ENCODE results near the gene ZKSCAN8.

The ZKSCAN8 gene

GRCh38 chr6:28134716-28135115 lies 7.0 kb upstream of the ZKSCAN8 start:
- no peak overlapping the region for H3K4me2 ChIP-seq (ENCODE audit: low read length, poor library complexity, severe bottlenecking)
- no peak overlapping the region for H2BK15ac ChIP-seq (ENCODE audit: low read depth, poor library complexity, severe bottlenecking)
- H3K9ac ChIP-seq (ENCODE audit: low read length) = no peak overlapping the region
- H3K4ac ChIP-seq (ENCODE audit: low read depth in 1 of 2, low read length in 2 of 2) = no peak overlapping the region
- DNase-seq = peak; percentile 11
- H3K79me1 ChIP-seq (replicated peaks; ENCODE audit: low read length, poor library complexity, severe bottlenecking) = peaks cover 17% of the 10 kb centered on the region
- H2BK5ac ChIP-seq (ENCODE audit: low read depth, low read length, poor library complexity, severe bottlenecking) = no peak overlapping the region
- no peak overlapping the region for H2AK5ac ChIP-seq (ENCODE audit: low read length, severe bottlenecking)
- no peak overlapping the region for H3K18ac ChIP-seq (ENCODE audit: low read depth in 1 of 2, low read length in 2 of 2)
- H3K36me3 ChIP-seq (ENCODE audit: control insufficient read depth in 1 of 2, insufficient read depth in 2 of 2, low read depth in 1 of 2, low read length in 2 of 2) = peaks cover 10 to 21% of the 10 kb centered on the region in 2 experiments
- no peak overlapping the region for H3K27ac ChIP-seq (ENCODE audit: low read length, poor library complexity, severe bottlenecking)
- H2BK120ac ChIP-seq (ENCODE audit: low read depth, low read length) = no peak overlapping the region
- H4K8ac ChIP-seq (ENCODE audit: low read length) = no peak overlapping the region
- no peak overlapping the region for H4K91ac ChIP-seq (ENCODE audit: low read length)
- no peak overlapping the region for H3K14ac ChIP-seq (ENCODE audit: low read length in 2 of 2)
- no peak overlapping the region for H3K23ac ChIP-seq (ENCODE audit: low read length in 2 of 2)
- H2AFZ ChIP-seq (ENCODE audit: low read depth, low read length) = no peak overlapping the region
- no CpG with 5 or more reads among the region's 1 CpG for WGBS
- H3K9me3 ChIP-seq (ENCODE audit: control insufficient read depth, low read length) = no peaks in the 10 kb centered on the region
- no peaks in the 10 kb centered on the region for H3K27me3 ChIP-seq (ENCODE audit: control insufficient read depth in 1 of 2, insufficient read depth in 1 of 2, low read length in 2 of 2)
- H2BK12ac ChIP-seq (ENCODE audit: low read length in 2 of 2) = no peak overlapping the region
- H3K4me1 ChIP-seq (ENCODE audit: control insufficient read depth, insufficient read depth, low read depth, low read length) = peaks cover 1% of the 10 kb centered on the region
- H3K4me3 ChIP-seq (ENCODE audit: insufficient read depth in 1 of 2, low read depth in 1 of 2, low read length in 2 of 2) = no peak overlapping the region

GRCh38 chr6:28135393-28135792 lies 6.3 kb upstream of the ZKSCAN8 start:
- H2AFZ ChIP-seq (ENCODE audit: low read depth, low read length) = no peak overlapping the region
- no peak overlapping the region for H3K4ac ChIP-seq (ENCODE audit: low read depth in 1 of 2, low read length in 2 of 2)
- no peak for DNase-seq
- no peak overlapping the region for H3K14ac ChIP-seq (ENCODE audit: low read length in 2 of 2)
- H3K4me3 ChIP-seq (ENCODE audit: insufficient read depth in 1 of 2, low read depth in 1 of 2, low read length in 2 of 2) = peak overlapping the region in 1 of 2 experiments; percentile 95
- H3K9me3 ChIP-seq (ENCODE audit: control insufficient read depth, low read length) = no peaks in the 10 kb centered on the region
- peak overlapping the region; percentile 95 for H3K9ac ChIP-seq (ENCODE audit: low read length)
- H2BK15ac ChIP-seq (ENCODE audit: low read depth, poor library complexity, severe bottlenecking) = no peak overlapping the region
- peaks cover 10 to 15% of the 10 kb centered on the region in 2 experiments for H3K36me3 ChIP-seq (ENCODE audit: control insufficient read depth in 1 of 2, insufficient read depth in 2 of 2, low read depth in 1 of 2, low read length in 2 of 2)
- H2BK12ac ChIP-seq (ENCODE audit: low read length in 2 of 2) = no peak overlapping the region
- WGBS = 53% methylated on average over 3 of the region's 3 CpGs
- H3K79me1 ChIP-seq (replicated peaks; ENCODE audit: low read length, poor library complexity, severe bottlenecking) = peaks cover 15% of the 10 kb centered on the region
- H2BK120ac ChIP-seq (ENCODE audit: low read depth, low read length) = no peak overlapping the region
- H4K91ac ChIP-seq (ENCODE audit: low read length) = no peak overlapping the region
- peaks cover 1% of the 10 kb centered on the region for H3K4me1 ChIP-seq (ENCODE audit: control insufficient read depth, insufficient read depth, low read depth, low read length)
- H2AK5ac ChIP-seq (ENCODE audit: low read length, severe bottlenecking) = peak overlapping the region; percentile 78
- no peak overlapping the region for H3K27ac ChIP-seq (ENCODE audit: low read length, poor library complexity, severe bottlenecking)
- no peak overlapping the region for H4K8ac ChIP-seq (ENCODE audit: low read length)
- no peak overlapping the region for H2BK5ac ChIP-seq (ENCODE audit: low read depth, low read length, poor library complexity, severe bottlenecking)
- peak overlapping the region; percentile 18 for H3K4me2 ChIP-seq (ENCODE audit: low read length, poor library complexity, severe bottlenecking)
- H3K27me3 ChIP-seq (ENCODE audit: control insufficient read depth in 1 of 2, insufficient read depth in 1 of 2, low read length in 2 of 2) = no peaks in the 10 kb centered on the region
- no peak overlapping the region for H3K23ac ChIP-seq (ENCODE audit: low read length in 2 of 2)
- no peak overlapping the region for H3K18ac ChIP-seq (ENCODE audit: low read depth in 1 of 2, low read length in 2 of 2)

GRCh38 chr6:28136585-28137504 lies 4.8 kb upstream of the ZKSCAN8 start:
- Histone ChIP-seq H3K9me3 (ENCODE audit: control insufficient read depth, low read length) (no peaks in the 10 kb centered on the region), H4K91ac (ENCODE audit: low read length) (peak overlapping the region; percentile 82), H2AK5ac (ENCODE audit: low read length, severe bottlenecking) (peak overlapping the region; percentile 13), H2BK15ac (ENCODE audit: low read depth, poor library complexity, severe bottlenecking) (peak overlapping the region; percentile 96), H4K8ac (ENCODE audit: low read length) (peak overlapping the region; percentile 97), H3K27ac (ENCODE audit: low read length, poor library complexity, severe bottlenecking) (peak overlapping the region; percentile 90), H3K9ac (ENCODE audit: low read length) (peak overlapping the region; percentile 95), H3K4me3 (ENCODE audit: insufficient read depth in 1 of 2, low read depth in 1 of 2, low read length in 2 of 2) (peak overlapping the region; percentile 67 to 95), H2BK5ac (ENCODE audit: low read depth, low read length, poor library complexity, severe bottlenecking) (peak overlapping the region; percentile 63), H3K23ac (ENCODE audit: low read length in 2 of 2) (no peak overlapping the region), H3K36me3 (ENCODE audit: control insufficient read depth in 1 of 2, insufficient read depth in 2 of 2, low read depth in 1 of 2, low read length in 2 of 2) (peaks cover 10 to 12% of the 10 kb centered on the region in 2 experiments), H2AFZ (ENCODE audit: low read depth, low read length) (peak overlapping the region; percentile 75), H3K18ac (ENCODE audit: low read depth in 1 of 2, low read length in 2 of 2) (peak overlapping the region; percentile 54 to 99), H3K14ac (ENCODE audit: low read length in 2 of 2) (no peak overlapping the region), H3K27me3 (ENCODE audit: control insufficient read depth in 1 of 2, insufficient read depth in 1 of 2, low read length in 2 of 2) (no peaks in the 10 kb centered on the region), H3K4me2 (ENCODE audit: low read length, poor library complexity, severe bottlenecking) (peak overlapping the region; percentile 85), H2BK120ac (ENCODE audit: low read depth, low read length) (peak overlapping the region; percentile 77), H3K79me1 (replicated peaks; ENCODE audit: low read length, poor library complexity, severe bottlenecking) (peaks cover 11% of the 10 kb centered on the region), H3K4me1 (ENCODE audit: control insufficient read depth, insufficient read depth, low read depth, low read length) (peaks cover 1% of the 10 kb centered on the region), H2BK12ac (ENCODE audit: low read length in 2 of 2) (no peak overlapping the region), H3K4ac (ENCODE audit: low read depth in 1 of 2, low read length in 2 of 2) (peak overlapping the region; percentile 84 to 96)
- WGBS = under 1% methylated on average over 56 of the region's 58 CpGs
- DNase-seq = peak; percentile 96

GRCh38 chr6:28137505-28137981 lies 4.1 kb upstream of the ZKSCAN8 start:
- H3K36me3 ChIP-seq (ENCODE audit: control insufficient read depth in 1 of 2, insufficient read depth in 2 of 2, low read depth in 1 of 2, low read length in 2 of 2) = peaks cover 8 to 11% of the 10 kb centered on the region in 2 experiments
- H2AK5ac ChIP-seq (ENCODE audit: low read length, severe bottlenecking) = no peak overlapping the region
- no peak overlapping the region for H2BK12ac ChIP-seq (ENCODE audit: low read length in 2 of 2)
- peak overlapping the region; percentile 75 for H2AFZ ChIP-seq (ENCODE audit: low read depth, low read length)
- WGBS = 5% methylated on average over 5 of the region's 6 CpGs
- no peak overlapping the region for H2BK15ac ChIP-seq (ENCODE audit: low read depth, poor library complexity, severe bottlenecking)
- peaks cover 9% of the 10 kb centered on the region for H3K79me1 ChIP-seq (replicated peaks; ENCODE audit: low read length, poor library complexity, severe bottlenecking)
- H3K18ac ChIP-seq (ENCODE audit: low read depth in 1 of 2, low read length in 2 of 2) = peak overlapping the region in 1 of 2 experiments; percentile 99
- H3K27me3 ChIP-seq (ENCODE audit: control insufficient read depth in 1 of 2, insufficient read depth in 1 of 2, low read length in 2 of 2) = no peaks in the 10 kb centered on the region
- H2BK5ac ChIP-seq (ENCODE audit: low read depth, low read length, poor library complexity, severe bottlenecking) = no peak overlapping the region
- peak overlapping the region; percentile 97 for H4K8ac ChIP-seq (ENCODE audit: low read length)
- no peak overlapping the region for H3K4ac ChIP-seq (ENCODE audit: low read depth in 1 of 2, low read length in 2 of 2)
- no peaks in the 10 kb centered on the region for H3K9me3 ChIP-seq (ENCODE audit: control insufficient read depth, low read length)
- H3K4me1 ChIP-seq (ENCODE audit: control insufficient read depth, insufficient read depth, low read depth, low read length) = peaks cover 1% of the 10 kb centered on the region
- no peak overlapping the region for H2BK120ac ChIP-seq (ENCODE audit: low read depth, low read length)
- H3K14ac ChIP-seq (ENCODE audit: low read length in 2 of 2) = no peak overlapping the region
- H3K4me2 ChIP-seq (ENCODE audit: low read length, poor library complexity, severe bottlenecking) = peak overlapping the region; percentile 85
- H4K91ac ChIP-seq (ENCODE audit: low read length) = no peak overlapping the region
- peak; percentile 66 for DNase-seq
- no peak overlapping the region for H3K23ac ChIP-seq (ENCODE audit: low read length in 2 of 2)
- H3K9ac ChIP-seq (ENCODE audit: low read length) = peak overlapping the region; percentile 95
- peak overlapping the region; percentile 90 for H3K27ac ChIP-seq (ENCODE audit: low read length, poor library complexity, severe bottlenecking)
- H3K4me3 ChIP-seq (ENCODE audit: insufficient read depth in 1 of 2, low read depth in 1 of 2, low read length in 2 of 2) = peak overlapping the region; percentile 67 to 95
